GM18867 (cell line): ENCODE data around the gene KCNE2.
"Not testable (repeated sequence)": the region's sequence is repeated elsewhere in the genome, so short reads cannot be mapped to it uniquely, and the experiment has no call there.

Source experiments
- ATAC-seq: cut with Tn5 transposase; IDR thresholded peaks from one replicate; pipeline ENCODE4 v1.9.1; 2021; ENCODE audit warnings: mild to moderate bottlenecking, moderate library complexity; ENCODE audit not compliant: unreplicated experiment

KCNE2 gene

DNA sequence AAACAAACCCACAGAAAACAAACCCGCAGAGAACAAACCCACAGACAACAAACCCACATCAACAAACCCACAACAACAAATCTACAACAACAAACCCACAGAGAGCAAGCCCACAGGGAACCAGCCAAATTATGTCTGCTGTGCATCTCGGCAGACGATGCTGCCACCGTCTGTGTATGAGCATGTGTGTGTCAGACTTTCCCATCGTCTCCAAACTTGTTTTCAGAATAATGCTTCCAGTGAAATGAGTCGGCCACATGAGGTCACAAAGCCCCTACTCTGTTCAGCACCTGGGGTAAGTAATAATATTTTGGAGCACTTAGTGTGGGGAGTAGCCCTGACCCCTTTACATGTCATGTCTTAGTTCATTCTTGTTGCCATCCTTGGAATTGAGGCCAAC, 42.3 kb downstream of the KCNE2 start:
- not testable (repeated sequence) for ATAC-seq

GRCh38 chr21:34406676-34407075, 42.9 kb downstream of the KCNE2 start:
- not testable (repeated sequence) for ATAC-seq

- not testable (repeated sequence) for ATAC-seq
Measured at GRCh38 chr21:34407294-34407693, 43.5 kb downstream of the KCNE2 start.

DNA sequence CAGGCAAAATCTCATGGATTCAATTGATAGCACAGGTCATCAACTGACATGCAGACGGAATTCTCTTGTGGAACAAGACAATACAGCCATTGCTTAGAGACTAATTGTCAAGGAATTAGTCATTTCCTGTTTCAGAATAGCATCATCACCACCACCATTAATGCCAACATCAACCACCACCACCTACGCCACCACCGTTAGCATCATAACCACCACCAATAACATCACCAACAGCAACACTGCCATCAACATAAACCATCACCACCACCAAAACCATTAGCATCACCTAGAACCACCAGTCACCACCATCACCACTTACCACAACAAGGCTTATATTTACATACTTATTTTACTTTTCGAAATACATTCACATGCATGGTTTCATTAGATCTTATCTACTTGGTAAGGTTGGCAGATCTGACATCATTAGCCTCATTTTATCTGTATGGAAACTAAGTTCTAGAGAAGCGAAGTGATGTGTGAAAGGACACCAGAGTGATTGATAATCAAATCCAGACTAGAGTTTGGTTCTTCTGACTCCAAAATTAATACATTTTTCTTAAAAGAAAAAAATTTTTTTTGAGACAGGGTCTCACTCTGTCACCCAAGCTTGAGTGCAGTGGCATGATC, 53.8 kb downstream of the KCNE2 start:
- not testable (repeated sequence) for ATAC-seq
